Caki2 (cell line): ENCODE data around the gene CD300LD. TPM values are rescaled to one million over a fixed set of nuclear protein-coding genes. Genes with fewer than 3 reads are reported as not detected.
"Not testable (repeated sequence)": the region's sequence is repeated elsewhere in the genome, so short reads cannot be mapped to it uniquely, and the experiment has no call there.

Source experiments
- DNase-seq: peaks from one replicate; pipeline ENCODE4 v3.0.0-alpha.2; 2015; ENCODE audit warnings: low read depth
- in situ Hi-C: cut with HindIII; loops from 2 replicates; pipeline ENCODE4 v1.10.0; 2016; ENCODE audit warnings: low sequenced_read_pairs, low pct_unique_long_range_greater_than_20kb, mixed read lengths
- total RNA-seq: library from RNA; depleted of rRNA; stranded (reverse); fragments of >200 nt; shearing (Covaris generic); gene quantifications from 2 replicates; pipeline ENCODE4 v1.2.3, GENCODE V29; 2014; ENCODE audit warnings: low replicate concordance; rRNA removed

The CD300LD gene
- total RNA-seq = not detected in 2 replicates

DNA sequence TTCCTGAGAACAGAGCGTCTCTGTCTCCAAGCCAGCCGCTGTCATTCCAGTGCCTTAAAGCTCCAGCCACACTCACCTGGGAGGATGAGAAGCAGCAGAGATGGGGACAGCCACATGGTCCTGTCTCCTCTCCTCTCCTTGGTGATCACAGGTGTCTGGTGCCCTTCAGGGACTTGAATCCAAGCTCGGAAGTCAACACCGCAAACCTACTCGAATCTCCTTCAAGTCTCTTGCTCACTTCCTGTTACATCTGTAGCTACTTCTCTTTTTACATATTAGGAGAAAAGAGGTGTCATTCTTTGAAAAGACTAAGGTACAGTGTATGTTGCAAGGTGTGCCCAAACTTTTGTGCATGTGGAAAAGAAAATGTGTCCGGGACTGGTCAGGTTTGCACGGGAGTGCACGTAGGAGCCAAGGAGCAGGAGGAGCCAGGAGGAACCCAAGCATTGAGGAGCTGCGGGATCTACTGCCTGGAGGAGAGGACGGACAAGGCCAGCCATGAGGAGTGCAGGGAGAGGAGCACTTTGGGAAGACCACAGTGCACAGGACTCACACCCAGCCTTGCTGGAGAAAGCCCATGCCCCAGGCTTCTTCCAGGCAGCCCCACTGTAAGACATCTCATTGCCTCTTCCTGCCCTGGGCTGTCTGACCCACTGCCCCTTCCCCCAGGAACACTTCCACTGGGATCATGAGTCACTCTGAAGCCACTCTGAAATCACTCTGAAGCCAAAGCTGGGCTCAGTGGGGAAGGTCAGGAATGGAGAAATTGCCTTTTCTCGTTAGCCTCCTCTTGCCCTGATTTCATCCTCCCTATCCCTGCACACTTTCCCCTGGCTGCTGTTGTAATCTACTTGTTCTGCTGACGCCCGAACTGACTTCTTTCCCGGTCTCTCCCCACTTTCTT is at the start of gene CD300LD:
Gene CD300LD (minus strand): TSS at position 197 of the 904 bp plus-strand sequence. CDS start 81 bp downstream, at position 116.
- in situ Hi-C loops = no loop called here
- no peak for DNase-seq

DNA sequence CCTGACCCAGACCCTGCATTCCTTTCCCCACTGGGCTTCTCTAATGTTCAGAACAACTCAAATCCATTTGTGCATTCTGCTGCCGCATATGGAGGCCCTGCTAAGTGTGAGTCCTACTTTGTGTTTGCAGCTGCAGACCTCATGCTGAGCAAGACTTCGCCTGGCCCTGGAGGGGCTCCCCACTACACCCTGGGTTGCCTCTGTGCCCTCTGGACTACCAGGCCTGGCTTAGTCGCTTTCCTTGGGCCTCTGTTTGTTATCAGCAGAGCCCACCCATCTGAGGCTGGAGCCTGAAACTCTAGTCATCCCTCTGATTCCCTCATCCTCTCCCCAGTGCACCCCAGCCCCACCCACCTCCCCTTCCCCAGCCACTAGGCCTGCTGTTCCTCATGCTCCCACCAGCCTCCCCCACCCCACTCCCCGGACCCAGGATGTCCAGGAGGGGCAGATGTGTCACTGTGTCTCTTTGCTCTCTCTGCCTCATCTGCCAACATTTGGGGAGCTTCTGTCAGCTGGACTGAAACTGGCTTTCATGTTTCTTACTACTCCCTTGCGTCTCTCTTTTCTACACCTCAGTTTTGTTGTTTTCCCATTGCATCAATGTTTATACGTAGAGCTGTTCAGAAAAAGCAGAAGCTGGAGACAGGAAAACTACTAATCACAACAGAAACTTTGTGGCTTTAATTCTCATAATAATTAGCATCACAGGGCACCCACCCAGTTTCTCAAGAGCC is 49.3 kb upstream of the CD300LD start:
- in situ Hi-C loops = no loop called here
- no peak for DNase-seq

DNA sequence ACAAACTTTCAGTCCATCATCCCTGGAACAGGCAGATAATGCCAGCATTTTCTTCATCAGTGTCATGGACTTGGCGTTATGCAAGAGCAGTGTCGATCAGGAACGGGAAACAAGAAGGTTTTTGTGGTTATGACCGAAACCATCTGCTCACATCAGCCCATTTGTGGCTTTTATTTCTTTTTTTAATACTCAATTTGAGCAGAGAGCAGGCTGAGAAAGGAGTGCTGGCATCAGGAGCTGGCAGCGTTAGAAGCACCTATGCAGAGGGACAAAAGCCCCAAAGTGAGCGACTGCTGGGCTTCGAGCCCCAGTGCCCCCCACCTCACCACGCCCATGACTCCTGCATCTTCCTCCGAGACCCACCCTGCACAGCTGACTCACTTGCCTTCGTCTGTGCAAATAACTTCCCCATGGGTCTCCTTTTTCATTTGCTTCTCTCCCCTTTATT is 47.6 kb upstream of the CD300LD start:
- in situ Hi-C loops = no loop called here
- DNase-seq = no peak

DNA sequence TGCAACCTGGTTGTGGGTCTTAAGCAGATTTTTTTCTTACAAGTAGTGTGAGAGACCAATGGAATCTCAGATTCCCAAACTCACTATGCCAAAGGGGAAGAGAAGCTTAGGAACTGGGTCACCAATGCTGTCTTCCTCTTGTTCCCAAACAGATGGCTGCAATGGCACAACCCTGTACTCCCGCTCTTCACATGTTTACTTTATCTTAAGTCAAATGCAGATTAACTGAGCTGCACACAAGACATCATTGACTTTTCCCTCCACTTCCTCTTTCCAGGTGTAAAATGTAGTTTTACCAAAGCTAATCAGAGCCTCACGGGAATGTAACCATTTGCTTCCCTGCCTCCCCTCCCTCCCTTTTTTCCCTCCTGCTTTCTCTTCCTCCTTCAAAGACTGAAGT is 45.8 kb upstream of the CD300LD start:
- no peak for DNase-seq
- in situ Hi-C loops = no loop called here

DNA sequence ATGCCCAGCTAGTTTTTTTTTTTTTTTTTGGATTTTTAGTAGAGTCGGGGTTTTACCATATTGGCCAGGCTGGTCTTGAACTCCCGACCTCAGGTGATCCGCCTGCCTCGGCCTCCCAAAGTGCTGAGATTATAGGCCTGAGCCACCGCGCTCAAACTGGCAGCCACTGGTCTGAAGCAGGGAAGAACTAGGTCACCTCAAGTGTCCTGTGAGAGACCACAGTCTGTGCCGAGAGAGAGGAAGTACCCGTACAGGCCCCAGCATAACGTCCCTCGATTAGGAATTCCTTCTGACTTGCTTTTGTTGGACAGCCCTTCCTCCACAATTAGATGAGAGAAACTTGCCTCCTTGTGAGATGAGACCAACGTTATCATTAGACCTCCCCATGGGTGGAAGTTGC is 45.2 kb upstream of the CD300LD start:
- no peak for DNase-seq
- in situ Hi-C loops = no loop called here

DNA sequence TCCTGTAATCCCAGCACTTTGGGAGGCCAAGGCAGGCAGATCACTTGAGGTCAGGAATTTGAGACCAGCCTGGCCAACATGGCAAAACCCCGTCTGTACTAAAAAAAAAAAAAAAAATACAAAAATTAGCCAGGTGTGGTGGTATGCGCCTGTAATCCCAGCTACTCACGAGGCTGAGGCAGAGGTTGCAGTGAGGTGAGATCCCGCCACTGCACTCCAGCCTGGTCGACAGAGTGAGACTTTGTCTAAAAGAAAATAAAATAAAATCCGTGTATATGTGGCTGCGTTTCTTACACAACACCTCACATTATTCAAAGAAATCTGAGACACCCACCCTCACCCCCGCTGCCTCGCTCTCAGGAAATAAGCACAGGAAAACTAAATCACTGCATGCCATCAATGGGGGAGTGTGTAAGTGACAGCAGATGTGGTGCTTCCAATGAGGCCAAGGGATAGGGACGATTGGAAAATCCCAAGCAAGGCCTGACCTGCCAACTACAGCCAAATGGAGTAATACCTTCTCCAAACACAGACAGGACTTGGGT is 44.5 kb upstream of the CD300LD start:
- DNase-seq, in situ Hi-C loops: not testable (repeated sequence)

DNA sequence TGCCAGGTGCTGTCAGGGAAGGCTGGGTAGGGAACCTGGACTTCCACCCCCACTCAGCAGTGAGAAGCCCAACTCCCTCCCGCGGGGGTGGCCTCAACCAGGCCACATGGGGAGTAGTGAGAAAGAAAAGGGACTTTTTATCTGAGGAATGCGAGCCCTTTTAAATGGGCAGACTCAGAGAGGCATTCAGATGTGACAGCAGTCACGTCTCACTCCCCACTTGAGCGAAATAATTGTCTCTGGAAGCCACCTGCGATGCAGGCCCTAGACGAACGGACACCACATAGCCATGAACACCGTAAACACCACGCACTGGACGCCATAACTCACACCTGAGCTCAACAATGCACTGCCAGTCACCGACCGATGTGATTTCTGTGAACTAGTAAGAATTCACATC is 43.3 kb upstream of the CD300LD start:
- no peak for DNase-seq
- in situ Hi-C loops = no loop called here

DNA sequence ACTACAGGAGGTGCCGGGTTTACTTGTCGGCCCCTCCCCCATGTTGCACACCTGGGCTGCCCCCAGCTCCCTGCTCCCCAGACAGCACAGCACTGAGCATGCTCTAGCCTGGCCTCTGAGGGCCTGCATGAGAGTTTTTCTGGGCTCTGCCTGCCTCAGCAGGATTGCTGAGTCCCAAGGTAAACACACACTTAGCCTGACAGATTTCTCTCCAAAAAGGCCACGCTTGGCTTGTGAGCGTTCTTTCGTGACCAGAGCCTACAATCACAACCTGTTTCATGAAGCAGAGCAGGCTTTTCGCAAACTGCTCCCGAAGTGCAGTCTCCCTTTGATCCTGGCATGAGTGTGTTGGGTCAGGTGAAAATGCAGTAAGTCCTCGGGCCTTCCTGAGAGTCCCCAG is 41.2 kb upstream of the CD300LD start:
- peak; percentile 44 for DNase-seq

DNA sequence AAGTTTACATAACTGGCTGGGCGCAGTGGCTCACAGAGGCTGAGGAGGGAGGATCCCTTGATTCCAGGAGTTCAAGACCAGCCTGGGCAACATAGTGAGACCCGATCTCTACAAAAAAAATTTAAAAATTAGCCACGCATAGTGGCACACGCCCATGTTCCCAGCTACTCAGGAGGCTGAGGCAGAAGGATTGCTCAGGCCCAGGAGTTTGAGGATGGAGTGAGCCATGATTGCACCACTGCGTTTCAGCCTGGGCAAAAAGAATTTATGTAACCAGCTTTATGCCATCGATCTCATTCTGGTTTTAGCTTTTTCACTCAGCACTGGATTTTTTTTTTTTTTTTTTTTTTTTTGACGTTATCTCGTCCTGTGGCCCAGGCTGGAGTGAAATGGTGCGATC is 40.5 kb upstream of the CD300LD start:
- in situ Hi-C loops = no loop called here
- DNase-seq = no peak

More for the DNA sequence above, 41.2 kb upstream of the CD300LD start:
- in situ Hi-C loops = no loop called here

DNA sequence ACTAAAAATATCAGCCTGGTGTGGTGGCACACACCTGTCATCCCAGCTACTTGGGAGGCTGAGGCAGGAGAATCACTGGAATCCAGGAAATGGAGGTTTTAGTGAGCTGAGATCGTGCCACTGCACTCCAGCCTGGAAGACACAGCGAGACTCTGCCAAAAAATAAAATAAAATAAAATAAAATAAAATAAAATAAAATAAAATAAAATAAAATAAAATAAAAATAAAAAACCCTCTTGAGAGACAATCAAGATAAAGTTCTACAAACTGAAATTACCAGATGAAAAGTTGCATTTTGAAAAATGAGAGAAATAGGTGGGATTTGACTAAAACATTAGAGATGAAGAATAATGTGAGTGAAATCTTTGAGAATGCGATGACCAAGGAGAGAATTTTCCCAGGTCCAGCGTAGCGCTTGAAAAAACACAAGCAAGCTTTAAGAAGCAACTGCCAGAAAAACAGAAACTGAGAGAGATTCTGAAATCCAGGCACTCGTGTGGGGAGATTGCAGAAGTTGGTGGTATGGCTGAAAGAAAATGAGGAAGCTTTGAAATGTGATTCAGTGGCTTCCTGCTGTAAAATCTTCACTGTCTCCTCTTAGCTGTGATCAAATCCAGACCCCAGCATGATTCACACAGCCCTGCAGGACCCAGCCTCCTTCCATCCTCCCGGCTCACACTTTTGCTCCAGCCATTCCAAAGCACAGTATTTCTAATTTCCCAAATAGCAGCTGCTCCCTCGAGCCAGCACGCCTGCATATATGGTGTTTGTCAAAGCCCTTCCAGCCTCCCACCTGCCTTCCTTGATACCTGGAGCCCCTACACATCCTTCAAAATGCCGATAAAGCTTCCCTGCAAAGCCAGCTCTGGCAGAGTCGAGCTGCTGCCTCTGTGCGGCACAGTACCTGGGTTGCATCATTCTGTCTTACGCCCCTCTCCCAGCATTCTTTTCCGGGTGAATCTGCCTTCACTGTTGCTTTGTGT is 39.7 kb upstream of the CD300LD start:
- DNase-seq = no peak
- in situ Hi-C loops = no loop called here

DNA sequence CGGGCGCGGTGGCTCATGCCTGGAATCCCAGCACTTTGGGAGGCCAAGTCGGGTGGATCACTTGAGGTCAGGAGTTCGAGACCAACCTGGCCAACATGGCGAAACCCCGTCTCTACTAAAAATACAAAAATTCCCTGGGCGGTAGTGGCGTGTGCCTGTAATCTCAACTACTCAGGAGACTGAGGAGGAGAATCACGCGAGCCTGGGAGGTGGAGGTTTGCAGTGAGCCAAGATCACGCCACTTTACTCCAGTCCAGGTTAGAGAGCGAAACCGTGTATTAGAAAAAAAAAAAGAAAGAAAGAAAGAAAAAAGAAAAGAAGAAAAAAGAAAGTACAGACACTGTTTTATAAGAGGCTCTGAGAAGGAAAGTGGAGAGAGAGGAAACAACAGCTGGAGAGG is 38.2 kb upstream of the CD300LD start:
- DNase-seq, in situ Hi-C loops: not testable (repeated sequence)

DNA sequence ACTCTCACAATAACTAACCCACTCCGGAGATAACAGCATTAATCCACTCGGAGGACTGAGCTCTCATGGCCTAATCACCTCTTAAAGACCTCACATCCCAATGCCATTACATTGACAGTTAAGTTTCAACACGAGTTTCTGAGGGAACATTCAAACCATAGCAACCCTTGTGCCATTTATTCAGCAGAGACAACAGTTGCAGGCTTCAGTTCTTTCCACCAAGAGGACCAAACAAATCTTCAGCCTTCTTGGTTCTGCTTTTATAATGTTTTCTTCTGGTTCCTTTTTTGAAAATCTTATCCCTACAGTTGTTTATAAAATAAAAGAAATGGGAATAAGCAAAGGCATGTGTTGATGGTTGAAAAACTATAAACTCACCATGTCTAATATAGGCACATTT is 33.6 kb upstream of the CD300LD start:
- in situ Hi-C loops = no loop called here
- no peak for DNase-seq

DNA sequence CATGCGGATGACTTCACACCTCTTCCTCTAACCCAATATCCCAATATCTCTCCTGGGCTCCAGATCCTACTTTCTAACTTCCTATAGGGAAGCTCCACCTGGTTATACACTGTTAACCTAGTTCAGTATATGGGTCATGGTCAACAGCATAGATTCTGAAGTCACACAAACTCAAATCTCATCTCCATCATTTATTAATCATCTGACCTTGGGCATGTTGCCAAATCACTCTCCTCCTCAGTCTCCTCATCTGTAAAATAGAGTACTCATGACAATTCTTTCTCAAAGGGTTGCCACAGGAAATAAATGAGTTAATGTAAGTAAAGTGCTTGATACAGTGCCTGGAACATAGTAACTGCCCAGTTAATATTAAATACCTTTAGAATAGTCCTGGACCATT is 32.0 kb upstream of the CD300LD start:
- DNase-seq = no peak
- in situ Hi-C loops = no loop called here

DNA sequence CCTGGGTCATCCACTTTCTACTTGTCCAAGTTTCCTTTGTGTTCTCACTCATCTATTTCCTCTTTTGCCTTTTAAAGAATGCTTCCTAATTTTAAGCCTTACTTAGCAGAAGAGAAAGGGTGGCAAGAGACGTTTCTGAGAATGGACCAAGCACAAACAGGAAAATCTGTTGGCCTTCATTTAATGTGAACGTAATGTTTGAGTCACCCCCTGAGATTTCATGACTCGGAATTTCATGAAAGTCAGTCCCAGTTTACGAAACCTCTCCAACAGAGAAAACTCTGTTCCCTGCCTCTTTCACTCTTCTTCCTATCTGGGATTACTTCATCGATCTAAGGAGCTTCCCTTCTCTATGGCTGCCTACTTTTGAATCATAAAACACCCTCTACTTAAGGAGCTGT is 31.6 kb upstream of the CD300LD start, which contains the start of gene CD300E:
Gene CD300E (minus strand): TSS at position 46 of the 401 bp plus-strand sequence. CDS start 117 bp downstream, outside the sequence.
- in situ Hi-C loops = no loop called here

DNA sequence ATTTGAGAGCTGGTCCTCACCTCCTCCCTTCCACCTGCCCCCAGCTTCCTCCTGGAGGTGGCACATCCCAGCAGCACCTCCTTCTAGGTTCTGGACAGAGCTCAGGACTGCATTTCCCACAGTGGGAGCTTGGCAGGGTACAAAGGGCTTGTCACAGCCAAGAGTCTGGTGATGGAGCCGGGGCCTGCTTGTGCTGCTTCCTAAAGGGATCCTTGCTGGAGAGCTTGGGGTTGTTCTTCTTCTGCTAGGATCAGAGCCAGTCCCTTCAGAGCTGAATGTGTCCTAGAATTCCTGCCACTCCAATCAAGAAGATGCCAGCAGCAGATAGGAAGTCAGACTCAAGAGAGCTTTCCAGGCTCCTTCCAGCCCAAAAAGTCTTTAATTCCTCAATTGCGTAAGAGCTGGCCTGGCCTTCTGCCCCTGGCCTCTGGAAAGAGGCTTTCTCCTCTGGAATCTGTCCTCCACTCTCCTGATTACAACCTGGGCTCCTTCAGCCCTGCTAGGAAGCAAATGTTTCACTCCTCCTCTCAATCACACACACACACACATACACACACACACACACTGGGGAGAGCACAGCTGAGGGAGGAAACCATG is 27.1 kb upstream of the CD300LD start:
- in situ Hi-C loops = no loop called here
- no peak for DNase-seq

More for the DNA sequence above, 31.6 kb upstream of the CD300LD start, which contains the start of gene CD300E:
- no peak for DNase-seq

DNA sequence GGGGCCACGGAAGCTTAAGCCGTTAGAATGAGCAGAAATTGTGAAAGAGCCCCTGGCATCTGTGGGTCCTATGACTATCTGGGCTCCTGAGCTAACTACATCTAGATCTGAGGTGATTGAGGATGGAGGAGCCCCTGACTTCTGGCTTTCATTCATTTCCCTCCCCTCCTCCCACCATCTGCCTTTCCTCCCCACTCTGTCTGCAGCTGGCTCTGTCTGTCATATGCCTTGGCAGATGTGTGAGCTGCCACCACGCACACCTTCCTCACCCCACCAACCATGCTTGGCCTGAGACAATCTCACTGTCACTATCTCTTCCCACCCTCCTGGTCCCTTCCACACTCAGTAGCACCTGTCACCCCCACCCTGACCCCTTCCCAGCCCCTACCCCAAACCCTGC is 26.4 kb upstream of the CD300LD start:
- no peak for DNase-seq
- in situ Hi-C loops = no loop called here

DNA sequence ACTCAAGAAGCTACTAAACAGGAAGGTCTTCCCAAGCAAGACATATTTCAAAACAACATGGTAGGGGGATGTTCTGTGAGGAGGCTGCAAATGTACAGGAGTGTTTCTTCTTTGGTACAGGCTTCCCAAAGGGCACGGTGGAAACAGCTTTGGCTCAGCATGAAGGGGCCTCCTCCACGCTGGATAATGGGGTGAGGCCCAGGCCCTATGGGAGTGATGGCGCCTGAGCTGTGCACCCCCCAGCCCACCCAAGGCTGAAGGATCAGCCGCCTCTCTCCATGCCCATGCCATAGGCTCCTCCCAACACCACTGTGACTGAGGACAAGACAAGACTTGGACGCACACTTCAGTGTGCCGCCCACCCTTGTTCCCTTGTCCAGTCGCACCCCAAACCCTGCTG is 24.6 kb upstream of the CD300LD start:
- in situ Hi-C loops = no loop called here

More for the DNA sequence above, 24.6 kb upstream of the CD300LD start:
- no peak for DNase-seq
